HT1080 (cell line): ENCODE data around the gene DPP10. TPM values are rescaled to one million over a fixed set of nuclear protein-coding genes. Genes with fewer than 3 reads are reported as not detected.
A peak's percentile ranks its signal among the peaks of the same experiment; 100 is the strongest.
"Not testable (repeated sequence)": the region's sequence is repeated elsewhere in the genome, so short reads cannot be mapped to it uniquely, and the experiment has no call there.

Experiments used
- DNase-seq: peaks from one replicate; pipeline ENCODE4 v3.0.0-alpha.2; 2015; ENCODE audit warnings: low read depth
- polyA plus RNA-seq, 2 experiments: library from polyadenylated mRNA; depleted of rRNA; stranded (reverse); fragments of >200 nt; gene quantifications; 2 replicates each; pipeline ENCODE4 v1.2.3, GENCODE V29; 2015
- total RNA-seq: library from RNA; depleted of rRNA; stranded (reverse); fragments of >200 nt; shearing (Covaris generic); gene quantifications from 2 replicates; pipeline ENCODE4 v1.2.3, GENCODE V29; 2014; rRNA removed

Gene DPP10
- not detected in 2 replicates for total RNA-seq
- polyA plus RNA-seq (2015; cell fraction: cytosol; rRNA removed): not detected in 2 replicates
- not detected in 2 replicates for polyA plus RNA-seq (2015; cell fraction: nucleus; rRNA removed)

DNA sequence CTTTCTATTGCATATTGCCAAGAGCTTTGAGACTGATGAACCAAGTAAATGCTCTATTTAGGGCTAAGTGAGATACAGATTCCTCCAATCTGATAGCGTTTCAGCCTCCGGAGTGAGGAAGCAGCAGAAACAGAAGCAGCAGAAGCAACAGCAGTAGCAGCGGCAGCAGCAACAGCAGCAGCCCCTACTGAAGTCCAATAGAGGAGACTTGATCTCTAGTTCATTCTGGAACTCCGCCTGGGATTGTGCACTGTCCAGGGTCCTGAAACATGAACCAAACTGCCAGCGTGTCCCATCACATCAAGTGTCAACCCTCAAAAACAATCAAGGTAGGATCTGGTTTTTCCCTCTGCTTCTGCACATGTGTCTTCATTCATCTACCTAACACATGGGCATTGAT lies at the start of gene DPP10:
Gene DPP10 (plus strand): TSS at position 132 of the 400 bp plus-strand sequence.
- peak; percentile 20 for DNase-seq

DNA sequence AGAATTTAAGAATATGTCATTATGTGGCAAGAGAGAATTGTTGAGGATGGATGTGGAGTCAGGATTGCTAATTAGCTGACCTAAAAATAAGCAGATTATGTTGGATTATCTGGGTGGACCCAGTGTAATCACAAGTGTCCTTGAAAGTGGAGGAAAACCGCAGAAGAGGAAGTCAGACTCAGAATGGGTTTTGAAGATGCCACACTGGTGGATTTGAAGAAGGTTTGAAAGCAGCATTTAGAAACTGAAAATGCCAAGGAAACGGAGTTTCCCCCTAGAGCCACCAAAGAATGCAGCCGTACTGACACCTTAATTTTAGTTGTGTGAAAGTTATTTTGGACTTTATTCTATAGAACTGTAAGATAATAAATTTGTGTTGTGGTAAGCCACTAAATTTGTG lies 41.6 kb upstream of the DPP10 start:
- no peak for DNase-seq

DNA sequence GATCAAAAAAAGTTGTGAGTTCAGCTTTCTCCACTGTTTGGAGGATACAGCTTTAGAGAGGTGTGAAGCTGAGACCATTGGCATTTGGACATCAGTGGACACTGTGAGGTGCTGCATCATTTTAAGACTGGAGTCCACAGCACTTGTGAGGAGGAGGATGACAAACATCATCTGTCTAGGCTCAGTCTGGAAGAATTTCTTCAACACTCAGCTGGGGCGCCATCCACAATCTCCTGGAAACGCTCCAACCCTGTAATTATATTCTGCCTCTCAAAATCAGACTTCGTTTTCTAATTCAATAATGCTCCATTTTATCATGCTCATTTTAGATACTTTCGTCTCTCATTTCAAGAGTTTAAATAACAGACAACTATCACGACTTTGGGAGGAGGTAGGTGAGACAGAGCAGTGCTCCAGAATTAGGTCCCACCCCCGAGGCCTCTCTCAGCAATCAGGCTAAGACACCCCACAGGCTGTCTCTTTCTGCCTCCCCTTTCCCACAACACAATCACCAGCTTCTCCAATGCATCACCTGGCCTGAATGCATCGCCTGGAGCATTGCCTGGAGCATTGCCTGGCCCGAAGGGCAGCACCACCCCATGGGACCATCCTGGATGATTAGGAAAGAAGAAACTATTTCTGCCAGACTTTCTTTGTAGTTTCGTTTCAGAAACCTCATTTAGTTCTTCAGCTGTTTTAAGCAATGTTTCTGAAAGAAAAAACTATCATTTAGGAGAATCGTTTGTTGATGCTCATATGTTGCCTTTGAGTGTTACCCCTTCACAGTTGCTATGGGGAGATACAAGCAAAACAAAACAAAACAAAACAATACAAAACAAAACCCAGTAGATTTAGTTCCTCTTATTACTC lies 37.0 kb upstream of the DPP10 start:
- DNase-seq: no peak

DNA sequence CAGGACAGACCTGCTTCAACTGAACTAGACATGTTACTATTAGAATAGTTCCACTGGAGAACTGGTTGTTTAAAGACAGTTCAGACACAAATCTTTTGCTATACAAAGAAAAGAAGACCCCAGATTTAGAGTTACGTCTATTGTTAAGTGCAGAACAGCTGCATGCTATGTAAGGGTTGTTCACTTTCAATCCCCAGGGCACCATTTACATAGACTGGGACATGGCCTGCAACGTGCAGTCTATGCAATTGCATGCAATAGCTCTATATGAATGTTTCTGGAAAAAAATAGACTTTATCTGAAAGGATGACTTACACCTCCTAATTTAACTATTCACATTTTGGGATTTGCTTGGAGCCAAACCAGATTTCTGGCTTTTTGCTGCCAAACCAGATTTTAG lies 36.1 kb upstream of the DPP10 start:
- DNase-seq: no peak

DNA sequence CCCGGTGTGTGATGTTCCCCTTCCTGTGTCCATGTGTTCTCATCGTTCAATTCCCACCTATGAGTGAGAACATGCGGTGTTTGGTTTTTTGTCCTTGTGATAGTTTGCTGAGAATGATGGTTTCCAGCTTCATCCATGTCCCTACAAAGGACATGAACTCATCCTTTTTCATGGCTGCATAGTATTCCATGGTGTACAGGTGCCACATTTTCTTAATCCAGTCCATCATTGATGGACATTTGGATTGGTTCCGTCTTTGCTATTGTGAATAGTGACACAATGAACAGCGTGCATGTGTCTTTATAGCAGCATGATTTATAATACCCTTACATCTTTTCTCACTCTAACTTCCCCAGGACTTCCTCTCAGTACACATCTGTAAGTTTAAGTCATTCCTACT lies 35.1 kb upstream of the DPP10 start:
- not testable (repeated sequence) for DNase-seq

DNA sequence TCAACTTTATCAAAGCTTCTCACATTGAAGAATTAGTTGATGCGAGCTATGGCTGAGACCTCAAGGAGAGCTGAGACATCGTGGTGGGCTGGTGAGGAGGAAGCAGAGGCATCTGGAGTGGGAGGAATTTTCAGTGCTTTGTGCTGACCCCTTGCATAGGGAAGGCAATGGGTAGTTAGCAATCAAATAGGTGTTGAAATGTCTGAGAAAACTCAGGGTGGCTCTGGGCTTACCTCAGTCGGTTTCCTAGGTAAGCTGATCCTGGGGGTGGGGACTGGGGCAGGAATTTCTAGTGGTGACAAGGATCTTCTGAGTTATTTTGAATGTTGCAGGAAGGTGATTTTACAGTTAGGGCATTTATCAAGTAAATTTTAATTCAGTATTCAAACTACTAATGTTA lies 20.7 kb upstream of the DPP10 start:
- no peak for DNase-seq

DNA sequence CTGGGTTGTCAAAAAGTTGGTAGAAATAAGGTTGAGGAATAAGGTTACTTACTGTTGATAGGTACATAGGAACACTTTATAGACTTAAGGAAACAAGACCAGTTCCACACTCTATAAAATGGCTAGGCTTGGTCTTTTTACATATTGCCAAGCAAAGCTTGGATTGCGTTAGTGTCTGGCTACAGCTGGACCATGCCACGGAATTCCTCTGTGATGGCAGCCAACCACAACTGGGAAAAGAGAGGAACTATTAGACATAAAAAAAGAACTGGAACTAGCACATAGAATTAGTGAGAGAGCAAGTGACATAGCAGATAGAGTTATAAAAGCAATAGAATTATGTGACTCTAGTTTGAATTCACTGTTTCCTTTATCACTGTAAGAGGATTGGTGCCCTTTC lies 17.7 kb upstream of the DPP10 start:
- DNase-seq: no peak

DNA sequence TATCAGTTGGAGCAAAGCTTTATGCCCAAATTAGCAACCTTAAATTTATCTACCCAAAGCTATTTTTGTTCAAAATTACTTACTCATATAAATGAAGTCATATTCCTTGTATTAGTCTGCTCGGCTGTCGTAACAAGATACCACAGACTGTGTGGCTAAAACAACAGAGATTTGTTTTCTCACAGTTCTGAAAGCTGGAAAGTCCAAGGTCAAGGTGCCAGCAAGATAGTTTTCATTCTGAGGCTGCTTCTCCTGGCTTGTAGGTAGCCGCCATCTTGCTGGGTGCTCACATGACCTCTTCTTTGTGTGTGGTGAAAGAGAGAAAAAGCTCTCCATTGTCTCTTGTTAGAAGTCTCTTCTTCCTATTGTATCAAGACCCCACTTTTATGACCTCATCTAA lies 15.7 kb upstream of the DPP10 start:
- no peak for DNase-seq

DNA sequence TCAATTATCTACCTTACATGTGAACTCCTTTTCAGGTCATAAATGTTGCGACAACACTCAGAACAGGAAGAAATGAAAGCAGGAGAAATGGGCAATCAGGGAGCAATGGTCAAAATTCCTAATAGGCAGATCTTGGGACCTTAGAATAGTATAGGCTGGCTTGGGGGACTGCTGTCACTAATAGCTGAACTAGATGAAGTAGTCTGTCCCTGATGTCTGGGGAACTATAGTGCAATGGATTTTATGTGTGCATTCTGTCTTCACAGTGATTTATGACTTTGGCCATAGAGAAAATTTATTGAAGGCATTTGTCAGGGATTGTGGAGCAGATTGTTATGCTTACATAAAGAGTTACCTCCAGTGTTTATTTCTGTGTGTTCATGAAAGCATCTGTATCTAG lies 6.1 kb upstream of the DPP10 start:
- no peak for DNase-seq

DNA sequence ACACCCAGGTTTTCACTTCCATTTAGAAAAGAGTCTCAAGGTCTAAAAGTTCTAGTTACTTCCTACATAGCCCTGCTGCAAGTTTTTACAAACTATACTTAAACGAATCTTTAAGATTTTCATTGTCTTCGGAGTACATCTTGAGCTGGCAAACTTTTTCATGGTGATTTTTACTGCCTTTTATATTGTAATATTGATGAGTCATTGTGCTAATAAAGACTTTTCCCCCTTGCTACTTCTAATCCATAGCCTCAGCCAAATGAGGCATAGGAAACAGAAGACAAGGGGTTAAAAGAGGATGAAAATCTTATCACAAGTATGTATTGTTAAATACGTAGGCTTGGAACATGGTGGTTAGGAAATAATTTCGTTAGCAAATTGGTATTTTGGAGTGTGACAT lies 4.1 kb downstream of the DPP10 start:
- DNase-seq: no peak

DNA sequence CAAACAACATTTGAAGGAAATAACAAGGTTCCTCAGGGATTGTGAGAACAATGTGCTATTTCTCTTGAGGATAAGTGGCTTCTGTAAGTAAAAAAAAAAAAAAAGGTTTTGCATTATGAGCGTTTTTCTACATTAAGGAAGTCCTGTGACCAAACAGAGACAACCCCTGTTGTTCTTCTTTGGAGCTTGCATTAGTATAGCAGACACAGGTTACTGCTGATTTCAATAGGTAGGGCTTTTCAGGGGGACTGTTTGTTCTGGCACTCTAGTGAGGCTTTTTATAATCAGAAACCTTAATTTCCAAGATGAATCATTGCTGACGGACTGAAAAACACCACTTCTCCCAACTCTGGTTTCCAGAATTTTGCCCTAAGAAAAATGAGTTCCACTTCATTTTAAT lies 8.2 kb downstream of the DPP10 start:
- no peak for DNase-seq

DNA sequence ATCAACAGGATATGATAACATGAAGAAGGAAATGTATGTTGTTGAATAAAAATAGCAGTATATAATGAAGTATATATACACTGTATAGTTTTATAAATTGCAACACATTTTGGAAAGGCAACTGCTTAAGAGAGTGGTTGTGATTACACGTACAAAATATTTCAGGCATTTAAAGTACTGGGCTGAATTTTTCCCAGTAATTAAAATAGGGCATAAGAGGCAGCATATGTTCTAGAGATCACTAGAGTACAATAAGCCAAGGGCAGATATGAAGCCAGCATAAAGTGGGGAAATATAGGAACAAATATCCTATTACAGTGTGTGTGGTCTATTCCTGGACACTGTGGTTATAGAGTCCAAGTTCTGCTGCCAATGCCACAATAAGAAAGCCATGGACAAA lies 14.1 kb downstream of the DPP10 start:
- DNase-seq: no peak

DNA sequence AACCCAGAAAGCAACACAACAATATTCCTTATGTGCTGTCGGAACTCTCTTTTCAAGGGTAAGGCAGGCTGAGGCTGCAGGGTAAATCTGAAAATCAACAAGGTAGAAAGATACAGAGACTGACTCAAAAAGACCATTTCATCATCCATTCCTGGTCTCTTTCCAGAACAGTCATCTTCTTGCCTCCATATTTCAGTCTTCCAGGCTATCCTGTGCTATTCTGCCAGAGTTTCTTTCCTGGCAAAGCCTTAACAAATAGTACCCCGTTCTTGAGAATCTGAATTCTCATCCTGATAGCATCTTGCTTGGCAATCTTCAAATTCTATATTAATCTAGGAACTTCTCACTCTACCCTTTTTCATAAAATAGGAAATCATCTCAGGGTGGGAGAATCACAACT lies 15.5 kb downstream of the DPP10 start:
- no peak for DNase-seq

DNA sequence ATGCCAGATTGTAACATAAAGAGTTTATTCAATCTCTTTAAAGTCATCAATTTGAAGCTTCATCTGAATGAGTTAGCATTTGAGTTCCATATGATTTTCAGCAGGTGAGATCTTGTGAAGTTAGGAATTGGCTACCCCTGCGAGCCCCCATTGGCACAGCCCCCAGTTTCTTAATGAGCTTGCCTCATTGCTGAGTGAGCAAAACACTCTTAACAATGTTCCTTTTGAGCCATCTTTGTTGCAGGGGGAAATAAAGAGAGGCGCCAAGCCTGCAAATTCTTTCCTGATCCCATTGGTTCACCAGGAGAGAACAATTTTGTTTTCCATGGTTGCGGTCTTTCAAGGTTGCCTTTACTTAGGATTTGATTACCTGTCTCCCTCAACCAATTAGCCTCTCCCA lies 18.7 kb downstream of the DPP10 start:
- DNase-seq: no peak

DNA sequence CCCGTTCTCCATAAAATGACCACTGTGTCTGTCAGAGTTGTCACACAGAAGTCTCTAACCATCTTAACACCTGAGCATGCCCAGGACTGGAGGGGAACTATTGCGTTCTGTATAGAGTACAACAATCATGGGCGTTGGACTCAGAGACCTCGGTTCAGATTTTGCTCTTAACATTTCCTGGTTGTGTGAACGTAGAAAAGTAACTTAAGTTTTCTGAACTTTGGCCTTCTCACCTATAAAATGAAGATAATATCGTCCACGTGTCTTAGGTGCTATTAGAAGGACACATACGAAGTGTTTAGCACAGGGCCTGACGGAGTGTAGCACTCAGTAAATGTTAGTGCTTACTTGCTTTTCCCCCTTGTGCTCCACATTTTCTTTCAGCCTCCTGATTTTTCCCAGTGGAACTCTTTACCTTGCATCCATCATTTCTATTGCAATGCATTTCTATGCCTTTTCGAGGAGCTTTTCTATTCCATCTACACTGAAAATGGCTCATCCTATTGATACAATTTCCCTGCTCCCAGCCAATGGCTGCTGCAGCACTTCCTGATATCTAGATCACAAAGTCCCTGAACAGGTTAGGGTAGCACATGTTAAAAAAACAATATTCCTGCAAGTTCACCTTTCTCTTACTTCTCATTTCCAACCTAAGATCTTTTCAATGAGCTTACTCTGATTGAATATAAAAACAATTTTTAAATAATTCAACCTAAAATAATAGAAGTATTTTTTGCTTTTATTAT lies 22.7 kb downstream of the DPP10 start:
- no peak for DNase-seq

DNA sequence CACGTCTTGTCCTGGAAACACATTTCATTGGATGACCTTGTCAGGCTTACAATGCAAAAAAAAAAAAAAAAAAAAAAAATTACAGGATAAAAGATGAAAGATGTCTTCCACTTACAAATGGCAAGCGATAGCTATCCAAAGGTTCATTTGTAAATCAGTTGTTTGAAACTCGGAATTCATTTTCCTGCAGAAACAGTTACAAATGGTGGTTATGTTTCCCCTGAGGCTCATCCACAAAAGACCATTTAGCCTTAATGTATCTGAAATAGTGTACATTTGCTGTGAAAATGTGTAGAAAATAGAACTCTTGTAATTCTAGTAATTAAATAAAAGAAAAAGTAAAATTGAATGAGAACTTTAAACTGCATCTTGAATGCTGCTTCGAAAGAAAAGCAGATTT lies 25.9 kb downstream of the DPP10 start:
- DNase-seq: no peak

DNA sequence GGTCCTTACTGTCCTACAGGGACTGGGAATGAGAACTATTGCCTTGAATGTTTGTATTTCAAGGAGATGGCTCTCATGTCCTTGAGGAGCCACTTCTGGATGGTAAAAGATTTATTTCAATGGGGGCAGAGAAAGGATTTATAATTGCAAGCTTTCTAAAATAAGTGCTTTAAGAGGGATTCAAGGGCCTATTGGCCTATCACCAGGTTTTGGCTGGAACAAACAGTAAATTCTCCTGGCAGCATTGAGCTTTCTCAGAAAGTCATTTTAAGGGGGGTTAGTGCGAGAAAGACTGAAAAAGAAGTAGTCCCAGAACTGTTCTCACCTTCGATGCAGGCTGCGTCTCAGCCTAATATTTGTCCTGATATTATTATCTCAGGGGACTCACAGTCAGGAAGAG lies 29.8 kb downstream of the DPP10 start:
- DNase-seq: no peak

DNA sequence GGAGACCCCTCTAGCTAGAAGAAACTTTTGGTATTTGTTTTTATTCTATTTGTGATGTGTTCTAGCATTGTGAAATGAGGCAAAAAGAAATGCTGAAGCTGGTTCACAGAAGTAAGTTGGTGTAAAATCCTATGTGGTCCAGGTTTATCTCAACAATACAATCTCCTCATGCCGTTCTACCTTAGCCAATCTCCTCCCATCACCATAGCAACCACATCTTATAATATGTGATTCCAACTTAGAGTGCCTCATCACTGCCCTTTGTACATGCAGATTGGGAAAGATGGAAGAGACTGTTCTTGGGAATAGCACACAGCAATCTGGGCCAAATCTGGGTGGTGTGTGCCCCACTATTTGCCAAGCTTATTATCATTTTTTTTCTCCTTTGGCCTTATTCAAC lies 30.3 kb downstream of the DPP10 start:
- DNase-seq: no peak

DNA sequence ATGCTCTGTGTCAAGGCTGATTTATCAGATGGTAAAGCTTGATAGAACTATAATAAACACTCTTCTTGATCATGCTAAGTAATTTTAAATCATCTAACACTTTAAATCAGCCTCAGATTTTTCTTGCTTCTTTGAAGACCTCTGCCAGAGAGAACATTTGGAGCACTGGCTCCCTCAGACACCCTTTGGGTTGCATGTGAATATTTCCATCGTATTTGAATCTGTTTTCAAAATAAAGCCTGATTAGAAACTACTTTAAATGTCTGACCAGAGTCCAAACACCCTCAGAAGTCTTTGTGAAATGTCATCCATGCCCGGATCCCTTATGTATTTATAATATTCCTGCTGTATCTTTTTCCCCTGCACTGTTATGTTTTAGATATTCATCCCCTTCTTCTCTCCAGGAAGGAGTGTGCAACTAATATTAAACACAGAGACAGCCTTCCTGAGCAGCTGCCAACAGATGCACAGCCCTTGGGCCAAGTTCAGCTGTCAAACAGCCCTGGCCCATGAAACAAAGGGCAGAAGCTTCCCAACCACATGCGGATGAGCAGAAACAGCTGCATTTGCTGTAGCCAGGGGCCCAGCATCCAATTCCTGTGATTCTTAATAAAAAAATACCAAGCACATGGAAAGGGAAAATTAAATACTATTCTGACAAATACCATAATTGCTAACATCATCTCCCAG lies 46.5 kb downstream of the DPP10 start:
- no peak for DNase-seq

DNA sequence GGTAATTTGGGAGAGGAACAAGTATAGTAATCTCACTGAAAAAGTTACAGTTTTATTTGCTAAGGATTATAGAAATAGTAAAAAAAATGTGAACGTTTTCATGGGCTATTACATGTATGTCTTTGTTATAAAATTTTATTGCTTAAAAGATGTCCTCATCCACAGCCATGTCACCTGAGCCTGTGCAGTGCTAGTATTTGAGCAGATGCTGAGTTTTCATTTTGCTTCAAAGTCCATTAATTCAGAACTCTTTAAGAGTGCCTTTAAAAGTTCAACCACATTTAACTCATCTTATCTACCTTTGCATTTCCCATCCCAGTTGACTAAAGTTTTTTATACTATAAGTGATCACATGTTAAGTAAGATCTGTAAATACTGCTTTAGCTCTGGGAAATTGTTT lies 52.6 kb downstream of the DPP10 start:
- DNase-seq: no peak

DNA sequence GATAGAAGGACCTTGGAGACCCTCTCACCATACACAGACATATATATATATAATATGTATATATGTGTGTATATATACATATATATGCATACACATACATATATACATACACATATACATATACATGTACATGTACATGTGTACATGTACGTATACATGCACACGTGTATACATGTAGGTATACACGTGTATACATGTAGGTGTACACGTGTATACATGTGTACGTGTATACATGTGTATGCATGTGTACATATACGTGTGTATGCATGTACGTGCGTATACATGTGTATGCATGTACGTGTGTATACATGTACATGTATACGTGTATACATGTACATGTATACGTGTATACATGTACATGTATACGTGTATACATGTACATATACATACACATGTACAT lies 54.5 kb downstream of the DPP10 start:
- no peak for DNase-seq

DNA sequence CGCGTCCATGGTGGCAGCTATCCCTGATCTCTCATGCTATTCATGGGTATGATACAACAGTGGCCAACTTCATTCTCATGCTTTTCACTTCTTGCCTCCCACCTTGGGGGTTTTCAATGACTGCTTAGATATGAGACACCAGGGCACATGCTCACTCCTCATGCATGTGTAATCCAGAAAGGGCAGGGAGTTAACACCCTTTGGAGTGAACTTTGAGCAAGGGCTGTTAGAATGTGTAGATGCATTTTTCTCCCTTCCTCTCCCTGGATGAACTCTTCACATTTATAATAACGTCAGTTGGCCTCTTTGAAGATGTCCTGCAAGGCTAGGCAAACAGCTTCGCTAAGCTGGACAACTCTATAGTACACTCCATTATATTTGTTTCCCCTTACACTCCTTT lies 56.7 kb downstream of the DPP10 start:
- DNase-seq: no peak
